Astrocyte (in vitro differentiated cells and primary cell): ENCODE data around the gene KPNA6. TPM values are rescaled to one million over a fixed set of nuclear protein-coding genes. Genes with fewer than 3 reads are reported as not detected.
A peak's percentile ranks its signal among the peaks of the same experiment; 100 is the strongest.
"Not testable (repeated sequence)": the region's sequence is repeated elsewhere in the genome, so short reads cannot be mapped to it uniquely, and the experiment has no call there.

ENCODE experiments used
- DNase-seq: peaks from one replicate; pipeline ENCODE4 v3.0.0-alpha.2; 2010; ENCODE audit warnings: low read depth
- FAIRE-seq: peaks from 2 replicates; lab custom pipeline; 2011; peaks lifted over from hg19 to GRCh38; lab: Jason Lieb, UNC
- H2AFZ ChIP-seq: 2 replicates; pipeline ENCODE4 v1.6.0; 2012; ENCODE audit warnings: low read depth, low read length, inconsistent platforms
- H3K27ac ChIP-seq: 2 replicates; pipeline ENCODE4 v1.5.1; 2011; ENCODE audit warnings: low read depth, low read length, inconsistent platforms
- H3K27me3 ChIP-seq: 2 replicates; pipeline ENCODE4 v1.6.0; 2011; ENCODE audit warnings: low read length, inconsistent platforms; ENCODE audit not compliant: insufficient read depth
- H3K36me3 ChIP-seq: 2 replicates; pipeline ENCODE4 v1.5.1; 2011; ENCODE audit warnings: low read length, inconsistent platforms; ENCODE audit not compliant: insufficient read depth
- H3K4me1 ChIP-seq: 2 replicates; pipeline ENCODE4 v1.5.1; 2011; ENCODE audit warnings: low read length, inconsistent platforms; ENCODE audit not compliant: insufficient read depth
- H3K4me2 ChIP-seq: 2 replicates; pipeline ENCODE4 v1.6.0; 2012; ENCODE audit warnings: low read length, inconsistent platforms
- H3K4me3 ChIP-seq: 2 replicates; pipeline ENCODE4 v1.5.1; 2011; ENCODE audit warnings: low read depth, mild to moderate bottlenecking, low read length, inconsistent platforms; ENCODE audit not compliant: insufficient read depth
- H3K79me2 ChIP-seq: 2 replicates; pipeline ENCODE4 v1.6.0; 2012; ENCODE audit warnings: mild to moderate bottlenecking, low read length, inconsistent platforms; ENCODE audit not compliant: insufficient read depth
- H3K9ac ChIP-seq: 2 replicates; pipeline ENCODE4 v1.6.0; 2012; ENCODE audit warnings: mild to moderate bottlenecking, low read length, inconsistent platforms
- H3K9me3 ChIP-seq: 2 replicates; pipeline ENCODE4 v1.5.1; 2012; ENCODE audit warnings: low read depth, mild to moderate bottlenecking, low read length, inconsistent platforms; ENCODE audit not compliant: insufficient read depth
- H4K20me1 ChIP-seq: 2 replicates; pipeline ENCODE4 v1.6.0; 2012; ENCODE audit warnings: low read length, inconsistent platforms; ENCODE audit not compliant: insufficient read depth
- H3K27ac Mint-ChIP-seq: one replicate; pipeline ENCODE4 v1.8.0; 2021; ENCODE audit warnings: mild to moderate bottlenecking, mixed read lengths; ENCODE audit not compliant: unreplicated experiment
- H3K27me3 Mint-ChIP-seq: one replicate; pipeline ENCODE4 v1.8.0; 2021; ENCODE audit warnings: low read depth, mixed read lengths; ENCODE audit not compliant: unreplicated experiment
- H3K36me3 Mint-ChIP-seq: one replicate; pipeline ENCODE4 v1.8.0; 2021; ENCODE audit warnings: low read depth, mixed read lengths; ENCODE audit not compliant: unreplicated experiment
- H3K4me1 Mint-ChIP-seq: one replicate; pipeline ENCODE4 v1.8.0; 2021; ENCODE audit warnings: low read depth, mixed read lengths; ENCODE audit not compliant: unreplicated experiment
- H3K4me3 Mint-ChIP-seq: one replicate; pipeline ENCODE4 v1.8.0; 2021; ENCODE audit warnings: mild to moderate bottlenecking, moderate library complexity, mixed read lengths; ENCODE audit not compliant: unreplicated experiment
- H3K9me3 Mint-ChIP-seq: one replicate; pipeline ENCODE4 v1.8.0; 2021; ENCODE audit warnings: mild to moderate bottlenecking, mixed read lengths; ENCODE audit not compliant: unreplicated experiment
- CTCF ChIP-seq: IDR thresholded peaks from 2 replicates; pipeline ENCODE4 v1.5.1; 2011; ENCODE audit warnings: low read depth, mild to moderate bottlenecking, inconsistent platforms, low read length, moderate library complexity; ENCODE audit not compliant: insufficient read depth
- EZH2 ChIP-seq: IDR thresholded peaks from 2 replicates; pipeline ENCODE4 v1.6.1; 2012; ENCODE audit warnings: mild to moderate bottlenecking, low read length, inconsistent platforms; ENCODE audit not compliant: insufficient read depth
- total RNA-seq: library from RNA; stranded (reverse); gene quantifications from 2 replicates; pipeline ENCODE4 v1.2.1, GENCODE V29; 2021

The KPNA6 gene
- total RNA-seq, 1 donor from 2014 or later, result 122 TPM

GRCh38 chr1:32122151-32122550, 14.3 kb downstream of the KPNA6 start:
- Histone ChIP-seq H4K20me1 (peaks cover 75% of the 10 kb centered on the region), H3K4me3 (no peak overlapping the region), H2AFZ (no peak overlapping the region), H3K27ac (no peak overlapping the region), H3K9me3 (no peaks in the 10 kb centered on the region), H3K79me2 (peaks cover 94% of the 10 kb centered on the region), H3K36me3 (no peaks in the 10 kb centered on the region), H3K9ac (no peak overlapping the region), H3K4me1 (peaks cover 5% of the 10 kb centered on the region), H3K27me3 (no peaks in the 10 kb centered on the region), H3K4me2 (no peak overlapping the region)
- no peaks in the 10 kb centered on the region for H3K27me3 Mint-ChIP-seq
- no peak for FAIRE-seq
- H3K27ac Mint-ChIP-seq, result peak overlapping the region; percentile 17
- peaks cover 1% of the 10 kb centered on the region for H3K36me3 Mint-ChIP-seq
- no peaks in the 10 kb centered on the region for H3K9me3 Mint-ChIP-seq
- no peak for DNase-seq
- H3K4me3 Mint-ChIP-seq, result no peak overlapping the region
- peaks cover 6% of the 10 kb centered on the region for H3K4me1 Mint-ChIP-seq
- TF ChIP-seq EZH2 (no peak), CTCF (no peak)

- FAIRE-seq, H3K4me3 Mint-ChIP-seq, H3K9me3 Mint-ChIP-seq, H3K27me3 ChIP-seq, H3K27ac ChIP-seq, H3K4me2 ChIP-seq, H3K27ac Mint-ChIP-seq, DNase-seq, H3K36me3 ChIP-seq, H3K36me3 Mint-ChIP-seq, H3K27me3 Mint-ChIP-seq, H3K9ac ChIP-seq, H3K9me3 ChIP-seq, H3K4me3 ChIP-seq, H2AFZ ChIP-seq, H3K4me1 ChIP-seq: not testable (repeated sequence)
- Histone ChIP-seq H3K79me2 (peaks cover 94% of the 10 kb centered on the region), H4K20me1 (peaks cover 75% of the 10 kb centered on the region)
- H3K4me1 Mint-ChIP-seq, result peaks cover 12% of the 10 kb centered on the region
Measured at GRCh38 chr1:32123361-32123760, 15.5 kb downstream of the KPNA6 start.

GRCh38 chr1:32125313-32125712, 17.5 kb downstream of the KPNA6 start:
- Histone ChIP-seq H3K36me3 (no peaks in the 10 kb centered on the region), H3K9me3 (no peaks in the 10 kb centered on the region), H3K27me3 (no peaks in the 10 kb centered on the region), H2AFZ (no peak overlapping the region), H4K20me1 (peaks cover 77% of the 10 kb centered on the region), H3K27ac (no peak overlapping the region), H3K4me2 (no peak overlapping the region), H3K79me2 (peaks cover 95% of the 10 kb centered on the region), H3K4me1 (peaks cover 5% of the 10 kb centered on the region), H3K9ac (no peak overlapping the region), H3K4me3 (no peak overlapping the region)
- no peak overlapping the region for H3K27ac Mint-ChIP-seq
- H3K4me1 Mint-ChIP-seq, result peaks cover 19% of the 10 kb centered on the region
- H3K4me3 Mint-ChIP-seq, result no peak overlapping the region
- H3K27me3 Mint-ChIP-seq, result no peaks in the 10 kb centered on the region
- DNase-seq, result no peak
- FAIRE-seq, result no peak
- TF ChIP-seq CTCF, result no peak
- no peak for TF ChIP-seq EZH2
- peaks cover 1% of the 10 kb centered on the region for H3K36me3 Mint-ChIP-seq
- no peaks in the 10 kb centered on the region for H3K9me3 Mint-ChIP-seq
